ENCODE data around the gene EEIG1. TPM values are rescaled to one million over a fixed set of nuclear protein-coding genes. Genes with fewer than 3 reads are reported as not detected.
A peak's percentile ranks its signal among the peaks of the same experiment; 100 is the strongest.

Gene EEIG1
- total and polyA plus RNA-seq, 7 donors, result 3.6 to 11.4 (median 6.1) TPM

DNA sequence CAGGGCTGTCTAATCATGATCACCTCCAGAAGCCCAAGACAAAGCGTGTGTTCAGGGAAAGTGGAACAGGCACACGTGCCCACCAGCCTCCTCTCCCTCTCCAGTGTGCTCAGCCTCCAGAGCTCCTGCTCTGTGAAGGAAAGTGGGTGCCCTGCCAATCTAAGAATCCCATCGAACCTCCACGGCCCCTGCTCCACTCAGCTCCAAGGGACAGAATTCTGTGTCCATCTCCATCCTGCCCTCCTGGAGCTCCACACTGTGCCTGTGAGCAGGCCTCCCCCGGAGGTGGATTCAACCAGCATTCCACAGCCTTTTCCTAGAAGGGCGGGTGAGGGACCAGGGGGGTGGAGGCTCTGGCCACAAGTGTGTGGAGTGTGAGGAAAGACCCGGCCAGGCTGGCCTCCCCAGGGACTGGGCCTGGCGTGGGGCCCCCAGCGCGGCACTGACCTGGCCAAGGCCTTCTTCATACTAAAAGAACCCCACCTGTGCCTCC is 6.0 kb downstream of the EEIG1 start:
- no peaks in the 10 kb centered on the region for H3K9me3 ChIP-seq
- 58 to 64% (median 64%) methylated on average over 10 of the region's 10 CpGs for WGBS, 3 donors
- DNase-seq, result peak; percentile 73 to 77
- peak overlapping the region; percentile 78 for H3K27ac ChIP-seq
- H3K27me3 ChIP-seq (ENCODE audit: insufficient read depth in 3 of 3, low read length in 2 of 3), result no peaks in the 10 kb centered on the region
- no peak for ATAC-seq
- H3K4me1 ChIP-seq, result peaks cover 93% of the 10 kb centered on the region
- no peak overlapping the region for H3K4me3 ChIP-seq
- no peaks in the 10 kb centered on the region for H3K36me3 ChIP-seq (ENCODE audit: insufficient read depth in 1 of 2, low read depth in 1 of 2)
- TF ChIP-seq, protein P1, sequence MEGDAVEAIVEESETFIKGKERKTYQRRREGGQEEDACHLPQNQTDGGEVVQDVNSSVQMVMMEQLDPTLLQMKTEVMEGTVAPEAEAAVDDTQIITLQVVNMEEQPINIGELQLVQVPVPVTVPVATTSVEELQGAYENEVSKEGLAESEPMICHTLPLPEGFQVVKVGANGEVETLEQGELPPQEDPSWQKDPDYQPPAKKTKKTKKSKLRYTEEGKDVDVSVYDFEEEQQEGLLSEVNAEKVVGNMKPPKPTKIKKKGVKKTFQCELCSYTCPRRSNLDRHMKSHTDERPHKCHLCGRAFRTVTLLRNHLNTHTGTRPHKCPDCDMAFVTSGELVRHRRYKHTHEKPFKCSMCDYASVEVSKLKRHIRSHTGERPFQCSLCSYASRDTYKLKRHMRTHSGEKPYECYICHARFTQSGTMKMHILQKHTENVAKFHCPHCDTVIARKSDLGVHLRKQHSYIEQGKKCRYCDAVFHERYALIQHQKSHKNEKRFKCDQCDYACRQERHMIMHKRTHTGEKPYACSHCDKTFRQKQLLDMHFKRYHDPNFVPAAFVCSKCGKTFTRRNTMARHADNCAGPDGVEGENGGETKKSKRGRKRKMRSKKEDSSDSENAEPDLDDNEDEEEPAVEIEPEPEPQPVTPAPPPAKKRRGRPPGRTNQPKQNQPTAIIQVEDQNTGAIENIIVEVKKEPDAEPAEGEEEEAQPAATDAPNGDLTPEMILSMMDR (IDR thresholded peaks at IDR 0.05), result no peak
- intact Hi-C loops (cut with DNase I), result loop anchor here in 1 of 2 donors (5.0 kb wide), 1 partner anchor 62 kb away; no protein-coding TSS in a partner anchor

DNA sequence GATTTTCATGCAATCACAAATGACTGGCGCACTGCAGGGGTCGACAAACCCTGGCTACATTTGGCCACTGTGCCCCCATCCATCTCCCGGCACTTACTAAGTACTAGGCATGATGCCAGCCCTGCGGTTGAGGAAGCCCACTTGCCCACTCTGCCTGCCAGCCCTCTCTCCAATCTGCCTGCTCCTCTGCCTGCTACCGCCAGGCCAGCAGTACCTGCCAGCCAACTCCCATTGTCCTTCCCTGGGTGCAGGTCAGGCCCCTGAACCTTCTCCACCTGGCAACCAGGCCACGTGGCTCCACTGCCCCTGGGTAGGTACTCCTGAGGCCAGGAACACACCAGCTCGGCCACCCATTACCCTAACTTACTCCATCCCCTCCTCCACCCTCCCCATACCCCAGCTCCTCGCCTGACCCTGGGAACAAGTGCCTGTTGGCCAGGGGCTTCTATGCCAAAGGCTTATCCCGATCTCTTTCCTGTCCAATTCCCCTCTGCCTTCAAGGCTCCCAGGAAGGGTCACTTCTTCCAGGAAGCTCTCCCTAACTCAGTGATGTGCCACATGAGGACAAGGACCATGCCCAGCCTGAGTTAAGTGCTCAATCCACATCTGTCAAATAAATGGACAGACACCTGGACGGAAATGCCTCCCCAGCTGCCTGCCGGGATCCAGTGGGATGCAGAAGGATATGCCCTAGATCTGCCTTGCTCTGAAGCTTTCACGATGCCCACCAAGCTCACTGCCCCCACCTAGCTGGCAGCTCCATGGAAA is 6.6 kb downstream of the EEIG1 start:
- Histone ChIP-seq H3K27me3 (ENCODE audit: insufficient read depth in 3 of 3, low read length in 2 of 3) (no peaks in the 10 kb centered on the region), H3K4me3 (no peak overlapping the region), H3K4me1 (peaks cover 93% of the 10 kb centered on the region), H3K27ac (peak overlapping the region; percentile 78), H3K36me3 (ENCODE audit: insufficient read depth in 1 of 2, low read depth in 1 of 2) (no peaks in the 10 kb centered on the region), H3K9me3 (no peaks in the 10 kb centered on the region)
- intact Hi-C loops (cut with DNase I), result no loop called here
- DNase-seq (peak in 1 of 2 donors; percentile 29), ATAC-seq (no peak)
- 49 to 61% (median 51%) methylated on average over 12 of the region's 12 CpGs for WGBS, 3 donors
- TF ChIP-seq, protein P1 (IDR thresholded peaks at IDR 0.05), result no peak

DNA sequence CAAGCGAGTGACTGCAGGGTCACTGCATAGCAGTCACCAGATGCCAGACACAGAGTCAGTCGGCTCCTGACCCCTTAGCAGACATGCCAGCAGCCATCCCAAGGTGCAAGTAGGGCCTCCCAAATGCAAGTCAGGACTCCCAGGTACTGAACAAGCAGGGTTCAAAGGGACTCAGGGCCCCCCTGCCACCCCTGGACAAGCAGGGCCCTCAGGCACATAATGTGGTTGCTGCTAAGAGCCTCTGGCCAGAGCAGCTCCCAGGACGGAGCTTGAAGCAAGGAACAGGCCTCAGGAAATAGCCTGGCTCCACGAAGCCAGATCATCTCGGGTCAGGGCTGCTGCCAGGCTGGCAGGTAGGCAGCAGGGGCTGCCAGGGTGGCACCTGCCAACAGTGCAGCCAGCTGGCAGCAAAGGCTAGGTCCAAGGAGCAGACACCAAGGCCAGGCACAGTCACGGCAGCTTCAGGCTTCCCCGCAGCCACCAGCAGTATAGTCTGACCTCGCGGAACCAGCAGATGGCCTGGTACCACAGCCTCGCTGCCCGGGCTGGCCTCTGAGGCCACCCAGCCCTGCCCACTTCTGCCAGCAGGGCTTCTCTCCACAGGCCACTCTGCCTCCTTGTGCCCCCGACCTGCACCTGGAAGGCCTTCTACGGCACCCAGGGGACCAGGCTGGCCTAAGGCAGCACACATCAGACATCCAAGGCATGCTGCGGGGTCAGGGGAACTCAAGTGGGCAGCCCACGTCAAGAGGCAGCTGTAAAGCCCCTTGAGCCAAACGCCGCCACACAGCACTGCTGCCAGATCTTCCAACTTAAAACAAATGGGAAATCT is 7.4 kb downstream of the EEIG1 start:
- intact Hi-C loops (cut with DNase I), result no loop called here
- H3K9me3 ChIP-seq, result no peaks in the 10 kb centered on the region
- ATAC-seq, result peak; percentile 70 to 91 (median 87)
- H3K27ac ChIP-seq, result peak overlapping the region; percentile 78
- peaks cover 93% of the 10 kb centered on the region for H3K4me1 ChIP-seq
- no peaks in the 10 kb centered on the region for H3K27me3 ChIP-seq (ENCODE audit: insufficient read depth in 3 of 3, low read length in 2 of 3)
- DNase-seq, result peak; percentile 64 to 92
- H3K36me3 ChIP-seq (ENCODE audit: insufficient read depth in 1 of 2, low read depth in 1 of 2), result no peaks in the 10 kb centered on the region
- TF ChIP-seq, protein P1 (IDR thresholded peaks at IDR 0.05), result peak; percentile 35
- H3K4me3 ChIP-seq, result no peak overlapping the region
- WGBS, 3 donors, result 22 to 51% (median 30%) methylated on average over 17 of the region's 17 CpGs

DNA sequence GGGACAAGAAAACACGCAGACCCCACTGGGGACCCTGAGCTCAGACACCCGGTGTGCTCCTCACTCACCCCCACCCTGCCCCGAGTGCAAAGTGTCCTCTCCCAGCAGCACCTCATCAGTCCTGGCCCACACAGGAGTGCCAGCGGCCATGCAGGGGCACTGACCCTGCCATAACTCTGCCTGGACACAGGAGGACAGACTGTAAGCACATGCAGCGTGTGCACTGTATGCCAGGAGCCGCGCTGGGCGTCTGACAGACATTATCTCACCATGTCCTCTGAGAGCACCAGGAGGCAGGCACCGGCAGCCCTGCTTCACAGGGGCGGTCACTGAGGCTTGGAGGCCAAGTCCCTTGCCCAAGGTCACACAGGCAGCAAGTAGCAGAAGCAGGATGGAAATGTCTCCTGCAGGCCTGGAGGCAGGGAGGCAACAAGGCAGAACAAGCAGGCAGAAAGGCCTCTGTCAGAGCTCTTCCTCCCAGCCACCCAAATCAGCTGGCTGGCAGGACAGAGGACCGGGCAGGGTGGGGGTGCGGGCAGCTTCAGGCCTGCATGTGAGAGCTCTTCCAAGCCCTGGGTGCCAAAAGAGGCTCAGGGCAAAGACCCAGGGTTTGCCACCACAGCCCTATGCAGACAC is 8.4 kb downstream of the EEIG1 start:
- ATAC-seq (peak in 1 of 4 donors; percentile 10), DNase-seq (no peak)
- TF ChIP-seq, protein P1 (IDR thresholded peaks at IDR 0.05), result no peak
- H3K27ac ChIP-seq, result peak overlapping the region; percentile 78
- intact Hi-C loops (cut with DNase I), result no loop called here
- H3K9me3 ChIP-seq, result no peaks in the 10 kb centered on the region
- 24 to 46% (median 34%) methylated on average over 12 of the region's 12 CpGs for WGBS, 3 donors
- no peaks in the 10 kb centered on the region for H3K27me3 ChIP-seq (ENCODE audit: insufficient read depth in 3 of 3, low read length in 2 of 3)
- H3K4me1 ChIP-seq, result peaks cover 93% of the 10 kb centered on the region
- H3K36me3 ChIP-seq (ENCODE audit: insufficient read depth in 1 of 2, low read depth in 1 of 2), result no peaks in the 10 kb centered on the region
- H3K4me3 ChIP-seq, result no peak overlapping the region
